Thyroid gland (tissue), 4 donors: ENCODE measurements around the gene CNTN5.

Experiments
- CTCF ChIP-seq, 6 experiments: fragments of 200-600 bp in 3 of 6; fragments of 450-650 bp in 3 of 6; sonication (generic) in 3 of 6; IDR thresholded peaks; one replicate each; pipeline ENCODE4 v1.5.1; 2016 to 2019; ENCODE audit warnings: antibody characterized with exemption in 6 of 6, mild to moderate bottlenecking in 2 of 6, inconsistent platforms in 1 of 6, moderate library complexity in 1 of 6
- POLR2A ChIP-seq, 2 donors: fragments of 450-650 bp; IDR thresholded peaks; one replicate each; pipeline ENCODE4 v1.6.1; 2017; ENCODE audit warnings: antibody characterized with exemption in 2 of 2, mild to moderate bottlenecking in 2 of 2, moderate library complexity in 1 of 2

GRCh38 chr11:99268886-99269285 lies 248.1 kb downstream of the CNTN5 start:
- TF ChIP-seq POLR2A (IDR thresholded peaks at IDR 0.05) (no peak), CTCF (IDR thresholded peaks at IDR 0.05) (no peak)
